Measurements from ENCODE around the gene SYMPK. TPM values are rescaled to one million over a fixed set of nuclear protein-coding genes. Genes with fewer than 3 reads are reported as not detected.

The SYMPK gene
- total RNA-seq, 1 experiment from 2014 or later = 47.7 TPM

DNA sequence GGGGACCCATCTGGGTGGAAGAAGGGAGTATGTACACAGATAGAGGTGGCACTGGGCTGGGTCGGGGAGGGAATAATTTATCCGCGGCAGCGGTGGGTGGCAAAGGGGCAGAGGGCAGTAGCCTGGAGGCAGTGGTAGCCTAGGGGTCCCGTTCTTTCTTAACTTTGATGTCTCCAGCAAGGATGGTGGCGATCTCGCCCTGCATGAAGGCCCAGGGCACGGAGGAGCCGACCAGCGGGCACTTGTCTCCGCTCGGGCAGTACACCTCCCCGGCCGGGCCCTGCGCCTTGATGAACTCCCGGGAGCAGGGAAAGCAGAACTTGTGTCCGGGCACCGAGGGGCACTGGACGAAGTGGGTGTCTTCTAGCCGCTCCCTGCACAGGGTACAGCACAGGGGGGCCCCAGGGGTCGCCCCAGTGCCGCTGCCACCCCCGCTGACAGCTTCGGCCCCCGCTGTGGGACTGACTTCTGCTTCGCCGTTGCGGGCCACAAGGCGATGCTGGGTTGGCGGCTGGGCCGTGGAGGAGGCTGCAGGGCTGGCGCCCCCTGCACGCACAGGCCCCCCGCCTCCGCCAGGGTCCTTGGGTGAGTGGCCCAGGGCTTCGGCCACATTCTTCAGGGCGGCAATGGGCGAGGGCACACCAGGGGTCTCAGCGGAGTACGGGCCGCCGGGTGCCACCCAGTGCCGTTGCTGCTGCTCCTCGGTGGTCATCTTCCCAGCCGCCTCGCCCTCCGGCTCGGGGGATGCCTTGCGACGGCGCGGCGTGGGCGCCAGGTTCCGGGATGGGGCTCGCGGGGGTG, 21.1 kb upstream of the SYMPK start:
- no TSS peak for BruUV-seq (replicated peaks)
- H3K9me3 ChIP-seq (ENCODE audit: control insufficient read depth, insufficient read depth, low read depth, low read length) = no peaks in the 10 kb centered on the region

DNA sequence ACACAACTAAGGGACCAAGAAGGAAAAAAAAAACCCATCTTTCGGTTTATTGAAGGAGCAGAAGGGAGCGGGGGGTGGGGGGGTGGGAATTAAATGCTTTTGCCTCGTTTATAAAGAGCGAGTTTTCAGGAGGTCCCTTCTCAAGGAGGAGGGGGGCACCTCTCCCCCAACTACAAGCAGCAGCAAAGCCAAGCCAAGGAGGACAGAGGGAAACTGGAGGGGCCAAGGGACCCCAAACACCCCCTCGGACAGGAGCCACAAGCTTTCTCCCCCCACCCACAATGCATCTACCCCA, 20.6 kb upstream of the SYMPK start:
- BruUV-seq (replicated peaks) = no TSS peak
- H3K36me3 ChIP-seq (ENCODE audit: control insufficient read depth, insufficient read depth, low read length) = no peaks in the 10 kb centered on the region
- H3K4me1 ChIP-seq (ENCODE audit: control insufficient read depth, insufficient read depth, low read length) = peaks cover 9% of the 10 kb centered on the region
- DNase-seq (ENCODE audit: low read depth, low spot score) = no peak
- H3K27ac ChIP-seq (ENCODE audit: low read length) = peak overlapping the region; percentile 57
- in situ Hi-C loops (cut with HindIII; ENCODE audit: low pct_unique_long_range_greater_than_20kb, low sequenced_read_pairs) = no loop called here
- ATAC-seq = no peak
- H3K9me3 ChIP-seq (ENCODE audit: control insufficient read depth, insufficient read depth, low read depth, low read length) = no peaks in the 10 kb centered on the region
- H3K4me3 ChIP-seq (ENCODE audit: low read depth in 2 of 2, low read length in 2 of 2) = peak overlapping the region; percentile 47 to 51
- ChIA-PET POLR2A (no interaction called here), CTCF (interaction anchor here (0.6 kb wide), 1 partner anchor 67 kb away, joined by 4 read pairs; no protein-coding TSS in a partner anchor)
- no peaks in the 10 kb centered on the region for H3K27me3 ChIP-seq (ENCODE audit: control insufficient read depth, insufficient read depth, low read length)
- intact Hi-C loops (cut with micrococcal nuclease; ENCODE audit: unreplicated experiment) = no loop called here
- TF ChIP-seq, protein P1, sequence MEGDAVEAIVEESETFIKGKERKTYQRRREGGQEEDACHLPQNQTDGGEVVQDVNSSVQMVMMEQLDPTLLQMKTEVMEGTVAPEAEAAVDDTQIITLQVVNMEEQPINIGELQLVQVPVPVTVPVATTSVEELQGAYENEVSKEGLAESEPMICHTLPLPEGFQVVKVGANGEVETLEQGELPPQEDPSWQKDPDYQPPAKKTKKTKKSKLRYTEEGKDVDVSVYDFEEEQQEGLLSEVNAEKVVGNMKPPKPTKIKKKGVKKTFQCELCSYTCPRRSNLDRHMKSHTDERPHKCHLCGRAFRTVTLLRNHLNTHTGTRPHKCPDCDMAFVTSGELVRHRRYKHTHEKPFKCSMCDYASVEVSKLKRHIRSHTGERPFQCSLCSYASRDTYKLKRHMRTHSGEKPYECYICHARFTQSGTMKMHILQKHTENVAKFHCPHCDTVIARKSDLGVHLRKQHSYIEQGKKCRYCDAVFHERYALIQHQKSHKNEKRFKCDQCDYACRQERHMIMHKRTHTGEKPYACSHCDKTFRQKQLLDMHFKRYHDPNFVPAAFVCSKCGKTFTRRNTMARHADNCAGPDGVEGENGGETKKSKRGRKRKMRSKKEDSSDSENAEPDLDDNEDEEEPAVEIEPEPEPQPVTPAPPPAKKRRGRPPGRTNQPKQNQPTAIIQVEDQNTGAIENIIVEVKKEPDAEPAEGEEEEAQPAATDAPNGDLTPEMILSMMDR (IDR thresholded peaks at IDR 0.05) = peak; percentile 4
- TF ChIP-seq, protein P2, sequence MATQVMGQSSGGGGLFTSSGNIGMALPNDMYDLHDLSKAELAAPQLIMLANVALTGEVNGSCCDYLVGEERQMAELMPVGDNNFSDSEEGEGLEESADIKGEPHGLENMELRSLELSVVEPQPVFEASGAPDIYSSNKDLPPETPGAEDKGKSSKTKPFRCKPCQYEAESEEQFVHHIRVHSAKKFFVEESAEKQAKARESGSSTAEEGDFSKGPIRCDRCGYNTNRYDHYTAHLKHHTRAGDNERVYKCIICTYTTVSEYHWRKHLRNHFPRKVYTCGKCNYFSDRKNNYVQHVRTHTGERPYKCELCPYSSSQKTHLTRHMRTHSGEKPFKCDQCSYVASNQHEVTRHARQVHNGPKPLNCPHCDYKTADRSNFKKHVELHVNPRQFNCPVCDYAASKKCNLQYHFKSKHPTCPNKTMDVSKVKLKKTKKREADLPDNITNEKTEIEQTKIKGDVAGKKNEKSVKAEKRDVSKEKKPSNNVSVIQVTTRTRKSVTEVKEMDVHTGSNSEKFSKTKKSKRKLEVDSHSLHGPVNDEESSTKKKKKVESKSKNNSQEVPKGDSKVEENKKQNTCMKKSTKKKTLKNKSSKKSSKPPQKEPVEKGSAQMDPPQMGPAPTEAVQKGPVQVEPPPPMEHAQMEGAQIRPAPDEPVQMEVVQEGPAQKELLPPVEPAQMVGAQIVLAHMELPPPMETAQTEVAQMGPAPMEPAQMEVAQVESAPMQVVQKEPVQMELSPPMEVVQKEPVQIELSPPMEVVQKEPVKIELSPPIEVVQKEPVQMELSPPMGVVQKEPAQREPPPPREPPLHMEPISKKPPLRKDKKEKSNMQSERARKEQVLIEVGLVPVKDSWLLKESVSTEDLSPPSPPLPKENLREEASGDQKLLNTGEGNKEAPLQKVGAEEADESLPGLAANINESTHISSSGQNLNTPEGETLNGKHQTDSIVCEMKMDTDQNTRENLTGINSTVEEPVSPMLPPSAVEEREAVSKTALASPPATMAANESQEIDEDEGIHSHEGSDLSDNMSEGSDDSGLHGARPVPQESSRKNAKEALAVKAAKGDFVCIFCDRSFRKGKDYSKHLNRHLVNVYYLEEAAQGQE (IDR thresholded peaks at IDR 0.05; ENCODE audit: insufficient read depth in 1 of 2, low read depth in 2 of 2, low read length in 1 of 2) = no peak

More for the DNA sequence above, 21.1 kb upstream of the SYMPK start:
- ChIA-PET CTCF (interaction anchor here (0.6 kb wide), 1 partner anchor 67 kb away, joined by 4 read pairs; no protein-coding TSS in a partner anchor), POLR2A (no interaction called here)
- DNase-seq (ENCODE audit: low read depth, low spot score) (no peak), ATAC-seq (no peak)
- in situ Hi-C loops (cut with HindIII; ENCODE audit: low pct_unique_long_range_greater_than_20kb, low sequenced_read_pairs) = no loop called here
- intact Hi-C loops (cut with micrococcal nuclease; ENCODE audit: unreplicated experiment) = no loop called here
- no peaks in the 10 kb centered on the region for H3K36me3 ChIP-seq (ENCODE audit: control insufficient read depth, insufficient read depth, low read length)
- peak overlapping the region; percentile 51 to 69 for H3K4me3 ChIP-seq (ENCODE audit: low read depth in 2 of 2, low read length in 2 of 2)
- no peak for TF ChIP-seq SIN3A (IDR thresholded peaks at IDR 0.05; ENCODE audit: borderline replicate concordance, insufficient read depth, low read depth, low read length)
- TF ChIP-seq TCF7L2 (IDR thresholded peaks at IDR 0.05; ENCODE audit: low read depth, low read length) = no peak
- TF ChIP-seq, protein P1 (IDR thresholded peaks at IDR 0.05) = no peak
- TF ChIP-seq, protein P2 (IDR thresholded peaks at IDR 0.05; ENCODE audit: insufficient read depth in 1 of 2, low read depth in 2 of 2, low read length in 1 of 2) = no peak
- TF ChIP-seq POLR2AphosphoS5 (IDR thresholded peaks at IDR 0.05; ENCODE audit: low read depth, low read length) = no peak
- H3K27ac ChIP-seq (ENCODE audit: low read length) = peak overlapping the region; percentile 57
- H3K4me1 ChIP-seq (ENCODE audit: control insufficient read depth, insufficient read depth, low read length) = peaks cover 9% of the 10 kb centered on the region
- H3K27me3 ChIP-seq (ENCODE audit: control insufficient read depth, insufficient read depth, low read length) = no peaks in the 10 kb centered on the region

Measured in Panc1 (cell line).